Measurements from ENCODE around the gene CNGB1.
"Not testable (repeated sequence)": the region's sequence is repeated elsewhere in the genome, so short reads cannot be mapped to it uniquely, and the experiment has no call there.

CNGB1 gene

GRCh38 chr16:57917489-57917888 is 53.4 kb downstream of the CNGB1 start:
- H3K4me3 ChIP-seq; DNase-seq (ENCODE audit: low spot score in 2 of 2); in situ Hi-C loops (cut with MboI; ENCODE audit: low sequenced_read_pairs); H3K4me1 ChIP-seq; H3K9me3 ChIP-seq; H3K27me3 ChIP-seq (ENCODE audit: low read depth); H3K36me3 ChIP-seq (replicated peaks): not testable (repeated sequence)

DNA sequence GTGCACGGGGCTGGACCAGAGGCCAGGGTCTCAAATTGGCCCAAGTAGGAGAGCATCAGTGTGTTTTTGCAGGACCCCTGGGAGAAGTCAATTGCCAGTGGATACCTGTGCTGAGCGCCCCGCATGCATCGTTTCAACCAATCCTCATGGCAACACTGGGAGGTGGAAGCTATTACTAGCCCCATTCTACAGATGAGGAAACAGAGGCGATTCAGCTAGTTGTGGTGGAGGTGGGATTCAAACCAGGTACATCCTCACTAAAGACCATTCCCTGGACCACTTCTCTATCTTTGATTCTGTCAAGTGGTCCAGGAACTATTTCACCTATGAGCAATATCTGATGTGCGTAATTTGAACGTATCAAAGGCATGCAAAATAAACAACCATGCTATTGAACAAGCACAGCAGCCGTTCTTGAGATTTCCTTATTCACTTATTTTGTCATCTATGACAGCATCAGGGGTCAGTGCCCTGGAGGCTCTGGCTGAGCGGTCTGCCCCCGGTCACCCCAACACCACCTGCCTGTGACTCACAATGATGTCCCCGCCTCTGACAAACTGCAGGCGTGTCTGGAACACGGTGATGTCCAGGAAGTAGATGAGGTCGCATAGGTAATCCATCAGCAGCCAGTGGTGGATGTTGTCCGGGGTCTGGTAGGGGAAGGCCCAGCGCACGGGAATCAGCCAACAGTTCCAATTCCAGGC is 54.0 kb downstream of the CNGB1 start:
- in situ Hi-C loops (cut with MboI; ENCODE audit: low sequenced_read_pairs) = no loop called here
- H3K36me3 ChIP-seq (replicated peaks) = no peaks in the 10 kb centered on the region
- no peak for DNase-seq (ENCODE audit: low spot score in 2 of 2)
- no peak overlapping the region for H3K4me3 ChIP-seq
- no peaks in the 10 kb centered on the region for H3K27me3 ChIP-seq (ENCODE audit: low read depth)
- H3K9me3 ChIP-seq = no peaks in the 10 kb centered on the region; the same call in 1 of the 2 replicates
- H3K4me1 ChIP-seq = no peaks in the 10 kb centered on the region; the same call in 1 of the 2 replicates

GRCh38 chr16:57915811-57916488 is 55.0 kb downstream of the CNGB1 start:
- no peaks in the 10 kb centered on the region; the same call in 1 of the 2 replicates for H3K9me3 ChIP-seq
- H3K27me3 ChIP-seq (ENCODE audit: low read depth) = no peaks in the 10 kb centered on the region
- no peak for DNase-seq (ENCODE audit: low spot score in 2 of 2)
- no peaks in the 10 kb centered on the region for H3K36me3 ChIP-seq (replicated peaks)
- H3K4me1 ChIP-seq = no peaks in the 10 kb centered on the region; the same call in 1 of the 2 replicates
- H3K4me3 ChIP-seq = no peak overlapping the region
- in situ Hi-C loops (cut with MboI; ENCODE audit: low sequenced_read_pairs) = no loop called here

DNA sequence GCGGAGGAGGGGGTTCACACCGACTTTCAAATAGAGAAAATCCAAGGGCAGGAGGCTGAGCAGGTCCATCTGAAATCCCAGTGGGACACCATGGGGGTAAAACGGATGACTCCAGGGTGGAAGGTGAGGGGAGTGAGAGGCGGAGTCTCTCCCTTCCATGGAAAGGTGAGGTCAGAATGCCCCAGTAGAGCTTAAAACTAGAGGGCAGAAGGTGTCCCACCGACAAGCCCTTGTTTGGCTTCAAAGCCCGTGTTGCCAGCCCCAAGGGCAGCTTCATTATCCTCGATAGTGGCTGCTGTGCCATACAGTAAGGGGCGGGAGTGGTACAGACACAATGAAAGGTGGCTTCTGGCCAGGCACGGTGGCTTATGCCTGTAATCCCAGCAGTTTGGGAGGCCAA is 55.7 kb downstream of the CNGB1 start:
- Histone ChIP-seq H3K9me3 (no peaks in the 10 kb centered on the region; the same call in 1 of the 2 replicates), H3K4me3 (no peak overlapping the region), H3K27me3 (ENCODE audit: low read depth) (no peaks in the 10 kb centered on the region), H3K36me3 (replicated peaks) (no peaks in the 10 kb centered on the region), H3K4me1 (no peaks in the 10 kb centered on the region; the same call in 1 of the 2 replicates)
- in situ Hi-C loops (cut with MboI; ENCODE audit: low sequenced_read_pairs) = no loop called here
- no peak for DNase-seq (ENCODE audit: low spot score in 2 of 2)

GRCh38 chr16:57914244-57915173 is 56.4 kb downstream of the CNGB1 start:
- H3K36me3 ChIP-seq (replicated peaks) = no peaks in the 10 kb centered on the region
- no peak overlapping the region for H3K4me3 ChIP-seq
- H3K4me1 ChIP-seq = no peaks in the 10 kb centered on the region; the same call in 1 of the 2 replicates
- in situ Hi-C loops (cut with MboI; ENCODE audit: low sequenced_read_pairs) = no loop called here
- H3K27me3 ChIP-seq (ENCODE audit: low read depth) = no peaks in the 10 kb centered on the region
- no peak for DNase-seq (ENCODE audit: low spot score in 2 of 2)
- H3K9me3 ChIP-seq = no peaks in the 10 kb centered on the region; the same call in 1 of the 2 replicates

GRCh38 chr16:57912529-57913260 is 58.2 kb downstream of the CNGB1 start:
- no peaks in the 10 kb centered on the region for H3K36me3 ChIP-seq (replicated peaks)
- H3K4me1 ChIP-seq = no peaks in the 10 kb centered on the region; the same call in 1 of the 2 replicates
- in situ Hi-C loops (cut with MboI; ENCODE audit: low sequenced_read_pairs) = no loop called here
- no peaks in the 10 kb centered on the region; the same call in 1 of the 2 replicates for H3K9me3 ChIP-seq
- H3K27me3 ChIP-seq (ENCODE audit: low read depth) = no peaks in the 10 kb centered on the region
- no peak for DNase-seq (ENCODE audit: low spot score in 2 of 2)
- no peak overlapping the region for H3K4me3 ChIP-seq

GRCh38 chr16:57911743-57912142 is 59.2 kb downstream of the CNGB1 start:
- H3K9me3 ChIP-seq = no peaks in the 10 kb centered on the region; the same call in 1 of the 2 replicates
- in situ Hi-C loops (cut with MboI; ENCODE audit: low sequenced_read_pairs) = no loop called here
- peak in 1 of 2 experiments; percentile 25 for DNase-seq (ENCODE audit: low spot score in 2 of 2)
- no peaks in the 10 kb centered on the region; the same call in 1 of the 2 replicates for H3K4me1 ChIP-seq
- no peaks in the 10 kb centered on the region for H3K27me3 ChIP-seq (ENCODE audit: low read depth)
- no peak overlapping the region for H3K4me3 ChIP-seq
- H3K36me3 ChIP-seq (replicated peaks) = no peaks in the 10 kb centered on the region

DNA sequence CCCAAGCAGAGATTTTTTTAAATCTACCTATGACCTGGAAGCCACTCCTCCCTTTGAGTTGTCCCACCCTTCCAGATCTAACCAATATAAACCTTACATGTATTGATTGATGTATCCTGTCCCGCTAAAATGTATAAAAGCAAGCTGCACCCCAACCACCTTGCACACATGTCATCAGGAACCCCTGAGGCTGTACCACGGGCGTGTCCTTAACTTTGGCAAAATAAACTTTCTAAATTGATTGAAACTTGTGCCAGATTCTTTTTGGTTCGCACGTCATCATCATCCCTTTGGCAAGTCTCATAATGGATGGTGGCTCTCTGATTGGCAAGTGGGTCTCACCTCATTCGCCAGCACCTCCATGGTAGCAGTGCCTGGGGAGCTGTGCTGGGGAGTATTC is 60.2 kb downstream of the CNGB1 start:
- no peaks in the 10 kb centered on the region; the same call in 1 of the 2 replicates for H3K9me3 ChIP-seq
- no peaks in the 10 kb centered on the region; the same call in 1 of the 2 replicates for H3K4me1 ChIP-seq
- no peak for DNase-seq (ENCODE audit: low spot score in 2 of 2)
- in situ Hi-C loops (cut with MboI; ENCODE audit: low sequenced_read_pairs) = no loop called here
- H3K27me3 ChIP-seq (ENCODE audit: low read depth) = no peaks in the 10 kb centered on the region
- H3K4me3 ChIP-seq = no peak overlapping the region
- no peaks in the 10 kb centered on the region for H3K36me3 ChIP-seq (replicated peaks)

- Histone ChIP-seq H3K36me3 (replicated peaks) (no peaks in the 10 kb centered on the region), H3K4me3 (no peak overlapping the region), H3K27me3 (ENCODE audit: low read depth) (no peaks in the 10 kb centered on the region), H3K4me1 (no peaks in the 10 kb centered on the region), H3K9me3 (no peaks in the 10 kb centered on the region; the same call in 1 of the 2 replicates)
- in situ Hi-C loops (cut with MboI; ENCODE audit: low sequenced_read_pairs) = no loop called here
- no peak for DNase-seq (ENCODE audit: low spot score in 2 of 2)
Observed at GRCh38 chr16:57908409-57908987, 62.4 kb downstream of the CNGB1 start.

DNA sequence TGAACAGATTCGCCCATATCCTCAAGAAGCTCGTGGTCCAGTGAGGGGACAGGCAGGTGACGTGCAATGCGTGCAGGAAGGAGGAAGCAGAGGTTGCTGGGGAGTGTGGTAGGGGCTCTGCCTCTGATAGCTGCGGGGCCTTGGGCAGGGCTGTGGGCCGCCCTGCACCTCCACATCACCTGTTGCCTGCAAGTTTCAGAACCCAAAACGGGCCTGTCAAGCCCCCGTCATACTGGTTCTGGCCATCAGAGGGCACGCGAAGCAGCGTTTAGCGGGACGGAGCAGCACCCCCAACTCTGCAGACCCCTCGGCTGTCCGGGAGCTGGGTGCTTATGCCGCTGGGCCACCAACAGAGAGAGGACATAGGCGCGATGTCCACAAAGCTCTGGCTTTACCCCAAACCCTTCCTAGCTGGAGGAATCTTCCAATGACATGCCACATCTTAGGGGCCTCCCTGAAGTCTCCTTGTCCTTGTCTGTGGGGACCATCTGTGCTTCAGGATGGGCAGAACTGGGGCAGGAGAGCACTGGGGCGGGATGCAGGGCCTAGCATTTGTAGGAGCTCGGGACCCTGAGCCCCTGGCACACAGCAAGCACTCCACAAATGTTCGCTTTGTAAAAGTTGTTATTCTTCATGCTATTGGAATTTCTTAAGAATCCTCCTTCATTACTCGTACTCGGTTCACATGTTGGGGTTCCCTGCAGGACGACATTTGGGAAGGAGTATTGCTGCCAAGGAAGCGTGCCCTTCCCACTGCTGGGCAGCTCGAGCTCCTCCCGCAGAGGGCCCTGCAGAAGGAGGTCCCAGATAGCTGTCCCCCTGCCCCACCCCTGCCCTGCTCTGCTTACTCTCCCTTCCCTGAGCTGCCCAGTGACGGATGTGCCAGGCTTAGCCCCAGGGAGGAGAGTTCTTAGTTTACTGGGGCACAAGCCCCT is 64.3 kb downstream of the CNGB1 start:
- in situ Hi-C loops (cut with MboI; ENCODE audit: low sequenced_read_pairs) = no loop called here
- peak in 1 of 2 experiments; percentile 45 for DNase-seq (ENCODE audit: low spot score in 2 of 2)
- H3K4me1 ChIP-seq = no peaks in the 10 kb centered on the region
- no peaks in the 10 kb centered on the region for H3K9me3 ChIP-seq
- H3K27me3 ChIP-seq (ENCODE audit: low read depth) = no peaks in the 10 kb centered on the region
- H3K36me3 ChIP-seq (replicated peaks) = no peaks in the 10 kb centered on the region
- no peak overlapping the region for H3K4me3 ChIP-seq

GRCh38 chr16:57904101-57904500 is 66.8 kb downstream of the CNGB1 start:
- Histone ChIP-seq H3K4me3 (no peak overlapping the region), H3K27me3 (ENCODE audit: low read depth) (no peaks in the 10 kb centered on the region), H3K9me3 (no peaks in the 10 kb centered on the region), H3K36me3 (replicated peaks) (no peaks in the 10 kb centered on the region), H3K4me1 (peaks cover 9% of the 10 kb centered on the region; the same call in 1 of the 2 replicates)
- DNase-seq (ENCODE audit: low spot score in 2 of 2) = no peak
- in situ Hi-C loops (cut with MboI; ENCODE audit: low sequenced_read_pairs) = no loop called here

GRCh38 chr16:57903656-57904055 is 67.3 kb downstream of the CNGB1 start:
- no peaks in the 10 kb centered on the region for H3K36me3 ChIP-seq (replicated peaks)
- in situ Hi-C loops (cut with MboI; ENCODE audit: low sequenced_read_pairs) = no loop called here

More at GRCh38 chr16:57903656-57904055, 67.3 kb downstream of the CNGB1 start:
- H3K27me3 ChIP-seq (ENCODE audit: low read depth) = no peaks in the 10 kb centered on the region
- no peak for DNase-seq (ENCODE audit: low spot score in 2 of 2)
- H3K4me3 ChIP-seq = no peak overlapping the region
- no peaks in the 10 kb centered on the region for H3K9me3 ChIP-seq
- H3K4me1 ChIP-seq = peaks cover 9% of the 10 kb centered on the region; the same call in 1 of the 2 replicates

Data from HAP-1 (cell line).